Activated T-cell treated with anti-CD3 and anti-CD28 coated beads, Interleukin-2, amount 50 U/mL, for 24 hours (primary cell): Measurements from ENCODE around the gene CREG2.
A peak's percentile ranks its signal among the peaks of the same experiment; 100 is the strongest.
"Not testable (repeated sequence)": the region's sequence is repeated elsewhere in the genome, so short reads cannot be mapped to it uniquely, and the experiment has no call there.

Source experiments
- DNase-seq: peaks from one replicate; pipeline ENCODE4 v3.0.0-alpha.2; 2020
- H3K27ac Mint-ChIP-seq: 2 replicates; pipeline ENCODE4 v1.8.0; 2020; ENCODE audit warnings: mild to moderate bottlenecking, mixed read lengths
- H3K27me3 Mint-ChIP-seq: 2 replicates; pipeline ENCODE4 v1.8.0; 2020; ENCODE audit warnings: mixed read lengths
- H3K36me3 Mint-ChIP-seq: 2 replicates; pipeline ENCODE4 v1.8.0; 2020; ENCODE audit warnings: low read depth, mixed read lengths
- H3K4me1 Mint-ChIP-seq: 2 replicates; pipeline ENCODE4 v1.8.0; 2020; ENCODE audit warnings: low read depth, mixed read lengths
- H3K4me3 Mint-ChIP-seq: 2 replicates; pipeline ENCODE4 v1.8.0; 2020; ENCODE audit warnings: mild to moderate bottlenecking, moderate library complexity, mixed read lengths
- H3K9me3 Mint-ChIP-seq: 2 replicates; pipeline ENCODE4 v1.8.0; 2020; ENCODE audit warnings: mixed read lengths

The CREG2 gene

DNA sequence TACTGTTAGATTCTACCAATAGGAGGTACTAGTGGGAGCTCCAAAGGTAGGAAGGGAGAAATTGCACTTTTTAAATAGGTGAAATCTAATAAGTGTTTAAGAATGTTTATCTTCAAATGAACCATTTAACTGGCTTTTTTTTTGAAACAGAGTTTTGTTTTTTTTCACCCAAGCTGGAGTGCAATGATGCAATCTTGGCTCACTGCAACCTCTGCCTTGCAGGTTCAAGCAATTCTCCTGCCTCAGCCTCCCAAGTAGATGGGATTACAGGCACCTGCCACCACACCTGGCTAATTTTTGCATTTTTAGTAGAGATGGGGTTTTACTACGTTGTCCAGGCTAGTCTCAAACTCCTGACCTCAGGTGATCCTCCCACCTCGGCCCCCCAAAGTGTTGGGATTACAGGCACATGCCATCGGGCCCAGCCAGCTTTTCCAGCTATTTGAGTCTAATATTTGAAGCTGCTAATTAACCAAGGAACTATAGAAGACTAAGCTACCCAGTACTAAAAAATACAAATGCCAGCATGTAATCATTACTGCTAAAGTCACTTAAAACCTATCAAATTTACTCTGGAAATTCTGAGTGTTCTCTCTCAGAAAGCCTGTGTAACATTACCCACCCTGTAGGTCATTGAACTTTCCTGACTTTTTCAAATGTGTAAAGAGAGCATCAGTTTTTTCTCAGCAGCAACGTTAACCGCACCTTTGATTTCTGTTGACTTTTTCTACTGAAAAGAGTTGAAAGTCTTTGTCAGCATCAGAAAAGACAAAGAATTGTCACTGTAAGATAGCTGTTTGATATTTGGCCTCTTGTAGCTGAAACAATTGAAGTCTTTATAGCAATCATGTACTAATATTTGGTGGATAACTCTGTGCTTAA is 54.2 kb downstream of the CREG2 start:
- Mint-ChIP-seq H3K4me1 (peaks cover 22% of the 10 kb centered on the region), H3K27me3 (no peaks in the 10 kb centered on the region), H3K27ac (peak overlapping the region; percentile 3), H3K36me3 (no peaks in the 10 kb centered on the region), H3K4me3 (no peak overlapping the region), H3K9me3 (no peaks in the 10 kb centered on the region)
- DNase-seq: no peak

DNA sequence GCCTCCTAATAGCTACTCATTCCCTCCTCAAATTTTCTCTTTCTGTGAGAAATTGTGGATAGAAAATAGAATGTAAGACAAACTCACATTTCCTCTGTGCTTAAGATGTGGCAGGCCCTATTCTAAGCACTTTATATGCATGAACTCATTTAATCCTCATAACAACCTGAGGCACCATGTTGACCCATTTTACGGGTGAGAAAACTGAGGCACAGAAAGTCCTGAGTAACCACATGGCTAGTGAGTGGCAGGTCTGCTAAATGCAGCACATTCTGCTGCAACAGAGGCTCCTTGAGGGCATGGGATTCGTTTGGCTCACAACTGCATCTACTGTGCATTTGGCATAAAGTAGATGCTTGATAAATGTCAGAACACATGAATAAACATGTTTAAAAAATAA is 56.1 kb downstream of the CREG2 start:
- Mint-ChIP-seq H3K4me3 (no peak overlapping the region), H3K27ac (peak overlapping the region; percentile 85), H3K4me1 (peaks cover 22% of the 10 kb centered on the region), H3K36me3 (no peaks in the 10 kb centered on the region), H3K27me3 (no peaks in the 10 kb centered on the region), H3K9me3 (no peaks in the 10 kb centered on the region)
- no peak for DNase-seq

DNA sequence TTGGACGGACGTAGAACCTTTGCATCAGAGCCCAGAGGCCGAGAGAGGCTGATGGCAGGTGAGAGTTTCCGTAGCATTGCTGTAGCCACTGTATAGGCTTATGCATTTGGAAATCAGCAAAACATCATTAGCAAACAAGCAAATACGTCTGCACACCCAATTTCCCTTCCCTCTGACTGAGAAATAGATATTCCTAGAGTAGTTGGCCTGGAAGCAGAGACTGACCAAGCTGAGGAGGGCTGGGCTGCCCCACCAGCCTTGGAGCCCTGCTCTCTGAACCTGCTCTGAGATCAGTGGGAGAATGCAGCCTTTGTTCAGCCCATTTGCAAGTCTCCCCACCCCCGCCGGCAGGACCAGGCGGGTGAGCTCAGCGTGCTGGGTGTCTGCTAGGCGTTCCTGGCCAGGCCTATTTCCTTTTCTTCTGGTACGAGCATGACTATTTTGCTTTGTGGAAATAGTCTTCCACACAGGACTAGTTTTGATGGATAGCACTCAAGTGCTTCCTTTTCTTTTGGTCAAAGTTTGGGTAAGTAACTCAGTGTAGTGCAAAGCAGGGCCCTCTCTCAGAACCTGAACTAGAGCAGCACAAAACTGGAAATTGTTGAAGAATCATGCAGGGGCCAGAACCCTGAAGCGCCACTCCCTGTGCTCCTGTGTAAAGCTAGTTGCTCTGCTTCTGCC is 56.9 kb downstream of the CREG2 start:
- peak; percentile 64 for DNase-seq
- peak overlapping the region; percentile 31 for H3K4me3 Mint-ChIP-seq
- no peaks in the 10 kb centered on the region for H3K27me3 Mint-ChIP-seq
- peaks cover 22% of the 10 kb centered on the region for H3K4me1 Mint-ChIP-seq
- H3K36me3 Mint-ChIP-seq: no peaks in the 10 kb centered on the region
- peak overlapping the region; percentile 85 for H3K27ac Mint-ChIP-seq
- no peaks in the 10 kb centered on the region for H3K9me3 Mint-ChIP-seq

DNA sequence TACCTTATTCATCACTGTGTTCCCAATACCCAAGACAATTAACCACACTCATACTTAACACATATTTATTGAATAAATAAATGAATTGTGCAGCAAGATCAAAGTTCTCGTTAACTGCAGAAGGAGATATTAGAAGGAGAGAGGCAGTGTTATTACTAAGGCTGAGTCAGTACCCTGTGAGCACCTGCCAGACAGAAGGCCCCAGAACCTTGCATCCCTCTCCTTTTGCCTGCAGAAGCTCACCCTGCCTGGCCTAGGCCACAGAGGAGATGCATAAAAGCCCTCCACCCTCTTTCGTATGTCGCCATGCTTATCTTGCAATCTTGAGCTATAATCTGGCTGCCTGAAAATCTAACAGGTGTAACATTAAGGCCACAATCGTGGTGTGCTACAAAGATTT is 58.3 kb downstream of the CREG2 start:
- H3K4me3 Mint-ChIP-seq: no peak overlapping the region
- H3K4me1 Mint-ChIP-seq: peaks cover 22% of the 10 kb centered on the region
- H3K27me3 Mint-ChIP-seq: no peaks in the 10 kb centered on the region
- no peak overlapping the region for H3K27ac Mint-ChIP-seq
- no peak for DNase-seq
- no peaks in the 10 kb centered on the region for H3K36me3 Mint-ChIP-seq
- H3K9me3 Mint-ChIP-seq: no peaks in the 10 kb centered on the region

DNA sequence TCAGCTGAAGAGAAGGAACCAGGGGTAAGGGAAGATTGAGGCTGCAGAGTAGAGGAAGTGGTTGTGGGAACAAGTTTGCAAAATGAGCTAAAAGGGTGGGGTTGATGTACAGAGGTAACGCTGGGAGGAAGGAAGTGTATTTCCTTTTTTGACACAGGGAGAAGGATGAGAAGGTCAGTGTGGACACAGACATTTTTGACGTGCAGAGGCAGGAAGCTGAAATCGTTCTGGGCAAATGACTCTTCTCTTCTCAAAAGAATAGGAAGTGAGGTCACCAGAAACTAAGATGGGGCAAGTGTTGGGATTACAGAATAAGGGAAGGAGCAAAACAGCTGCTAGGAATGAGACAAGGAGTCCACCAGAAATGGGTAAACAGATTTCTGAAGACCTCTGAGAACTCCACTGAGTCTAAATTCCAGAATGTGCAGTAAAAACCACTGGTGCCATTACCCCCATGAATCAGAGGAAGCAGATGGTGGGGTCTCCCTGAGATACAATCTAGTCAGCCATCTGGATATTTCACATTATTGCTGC is 58.8 kb downstream of the CREG2 start:
- Mint-ChIP-seq H3K9me3 (no peaks in the 10 kb centered on the region), H3K4me3 (no peak overlapping the region)
- DNase-seq: no peak

DNA sequence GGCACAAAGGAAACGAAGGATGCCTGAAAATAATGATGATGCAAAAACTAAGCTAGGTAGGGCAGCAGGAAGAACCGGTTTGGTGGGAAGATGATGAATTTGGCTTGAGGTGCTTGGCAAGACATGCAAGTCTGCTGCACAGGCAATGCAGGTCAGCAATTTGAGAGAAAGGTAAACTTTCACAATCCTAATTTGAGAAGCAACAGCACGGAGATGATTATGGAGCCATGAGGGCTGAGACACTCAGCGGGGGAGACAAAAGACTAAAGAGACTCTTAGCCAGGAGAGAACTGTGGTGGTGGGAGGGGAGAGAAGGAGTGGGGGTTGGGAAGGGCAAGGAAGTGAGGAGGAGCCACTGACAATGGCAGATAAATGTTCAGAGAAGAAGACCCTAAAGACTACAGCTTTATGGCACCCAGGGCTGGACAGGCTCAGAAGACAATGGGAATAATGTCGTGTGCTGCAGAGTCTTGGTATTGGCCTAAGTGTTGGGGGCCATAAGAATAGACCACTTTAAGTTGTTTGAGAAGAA is 59.4 kb downstream of the CREG2 start:
- Mint-ChIP-seq H3K4me1 (peaks cover 12% of the 10 kb centered on the region), H3K9me3 (no peaks in the 10 kb centered on the region), H3K36me3 (no peaks in the 10 kb centered on the region), H3K27me3 (no peaks in the 10 kb centered on the region), H3K27ac (no peak overlapping the region), H3K4me3 (no peak overlapping the region)
- DNase-seq: no peak

More for the DNA sequence above, 58.8 kb downstream of the CREG2 start:
- Mint-ChIP-seq H3K36me3 (no peaks in the 10 kb centered on the region), H3K27me3 (no peaks in the 10 kb centered on the region), H3K4me1 (peaks cover 17% of the 10 kb centered on the region), H3K27ac (no peak overlapping the region)

DNA sequence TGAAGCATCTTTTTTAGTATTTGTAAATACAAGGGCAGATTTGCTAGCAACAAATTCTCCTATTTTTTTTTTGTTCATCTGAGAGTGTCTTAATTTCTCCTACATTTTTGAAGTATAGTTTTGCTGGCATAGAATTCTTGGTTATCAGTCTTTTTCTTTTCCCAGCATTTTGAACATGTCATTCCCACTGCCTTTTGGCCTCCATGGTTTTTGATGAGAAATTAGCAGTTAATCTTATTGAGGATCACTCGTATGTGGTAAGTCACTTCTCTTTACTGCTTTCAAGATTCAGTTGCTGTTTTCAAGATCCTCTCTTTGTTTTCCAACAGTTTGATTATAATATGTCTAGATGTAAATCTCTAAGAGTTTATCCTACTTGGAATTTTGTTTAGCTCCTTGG is 61.9 kb downstream of the CREG2 start:
- Mint-ChIP-seq H3K4me3 (no peak overlapping the region), H3K27ac (no peak overlapping the region), H3K4me1 (peaks cover 1% of the 10 kb centered on the region), H3K27me3 (no peaks in the 10 kb centered on the region), H3K36me3 (no peaks in the 10 kb centered on the region), H3K9me3 (no peaks in the 10 kb centered on the region)
- no peak for DNase-seq

DNA sequence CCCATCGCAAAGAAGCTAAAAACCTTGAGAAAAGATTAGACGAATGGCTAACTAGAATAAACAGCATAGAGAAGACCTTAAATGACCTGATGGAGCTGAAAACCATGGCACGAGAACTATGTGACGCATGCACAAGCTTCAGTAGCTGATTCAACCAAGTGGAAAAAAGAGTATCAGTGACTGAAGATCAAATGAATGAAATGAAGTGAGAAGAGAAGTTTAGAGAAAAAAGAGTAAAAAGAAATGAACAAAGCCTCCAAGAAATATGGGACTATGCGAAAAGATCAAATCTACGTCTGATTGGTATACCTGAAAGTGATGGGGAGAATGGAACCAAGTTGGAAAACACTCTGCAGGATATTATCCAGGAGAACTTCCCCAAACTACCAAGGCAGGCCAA is 70.7 kb downstream of the CREG2 start:
- H3K27ac Mint-ChIP-seq, H3K4me3 Mint-ChIP-seq, H3K36me3 Mint-ChIP-seq, DNase-seq, H3K9me3 Mint-ChIP-seq, H3K27me3 Mint-ChIP-seq: not testable (repeated sequence)
- peaks cover 26% of the 10 kb centered on the region for H3K4me1 Mint-ChIP-seq

DNA sequence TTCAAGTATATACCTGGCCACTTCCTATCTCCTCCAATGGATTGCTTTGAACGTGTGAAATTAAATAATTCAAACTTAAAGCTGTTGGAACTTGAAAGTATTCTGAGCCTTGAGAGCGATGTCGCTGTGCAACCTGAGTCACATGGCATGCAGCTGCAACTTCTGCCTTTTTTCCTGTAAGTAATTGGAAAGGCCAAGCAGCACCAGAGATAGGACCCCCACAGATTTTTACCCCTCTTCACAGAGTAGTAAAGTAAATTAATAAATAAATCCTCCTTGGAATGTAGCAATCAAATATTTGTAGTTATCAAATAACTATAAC is 75.6 kb downstream of the CREG2 start:
- Mint-ChIP-seq H3K27me3 (no peaks in the 10 kb centered on the region), H3K36me3 (peaks cover 11% of the 10 kb centered on the region), H3K27ac (no peak overlapping the region), H3K4me1 (peaks cover 64% of the 10 kb centered on the region), H3K4me3 (no peak overlapping the region), H3K9me3 (no peaks in the 10 kb centered on the region)
- no peak for DNase-seq

DNA sequence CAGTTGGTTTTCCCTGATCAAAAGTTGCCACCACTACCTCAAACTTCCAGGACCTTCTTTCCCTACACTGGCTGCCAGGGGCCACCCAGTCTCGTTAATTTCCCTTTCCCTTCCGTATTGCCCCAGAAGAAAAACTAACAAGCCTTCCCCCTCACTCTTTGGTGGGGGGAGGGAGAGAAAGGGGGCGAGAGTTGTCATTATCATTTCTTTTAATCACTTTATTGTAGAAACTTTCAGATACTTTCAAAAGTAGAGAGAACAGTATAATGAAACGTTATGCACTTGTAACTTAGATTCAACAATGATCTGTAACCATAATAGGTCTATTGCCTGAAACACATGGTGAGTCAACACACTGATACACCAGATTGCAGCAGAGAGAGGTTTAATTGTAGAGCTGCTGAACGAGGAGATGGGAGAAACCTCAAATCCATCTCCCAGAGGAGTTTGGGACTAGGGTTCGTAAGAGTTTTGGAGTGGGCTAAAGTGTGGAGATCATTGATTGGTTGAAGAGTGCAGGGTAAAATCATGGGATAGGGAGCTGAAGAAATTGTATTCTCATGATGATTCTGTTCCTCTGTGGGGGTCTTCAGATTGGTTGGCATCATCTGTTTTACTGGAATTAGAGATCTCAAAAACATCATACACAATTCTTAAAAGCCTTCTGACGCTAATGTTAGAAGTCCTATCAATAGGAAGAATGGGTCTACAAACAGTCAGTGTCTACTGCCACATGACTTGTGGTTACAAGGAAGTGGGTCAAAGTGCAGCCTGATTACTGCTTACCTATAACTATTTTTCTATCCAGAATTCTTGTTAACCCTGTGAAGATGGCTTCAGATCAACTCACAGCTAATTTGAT is 76.2 kb downstream of the CREG2 start:
- Mint-ChIP-seq H3K27me3 (no peaks in the 10 kb centered on the region), H3K4me3 (no peak overlapping the region), H3K36me3 (peaks cover 17% of the 10 kb centered on the region), H3K9me3 (no peaks in the 10 kb centered on the region), H3K27ac (peak overlapping the region; percentile 28), H3K4me1 (peaks cover 64% of the 10 kb centered on the region)
- DNase-seq: no peak

DNA sequence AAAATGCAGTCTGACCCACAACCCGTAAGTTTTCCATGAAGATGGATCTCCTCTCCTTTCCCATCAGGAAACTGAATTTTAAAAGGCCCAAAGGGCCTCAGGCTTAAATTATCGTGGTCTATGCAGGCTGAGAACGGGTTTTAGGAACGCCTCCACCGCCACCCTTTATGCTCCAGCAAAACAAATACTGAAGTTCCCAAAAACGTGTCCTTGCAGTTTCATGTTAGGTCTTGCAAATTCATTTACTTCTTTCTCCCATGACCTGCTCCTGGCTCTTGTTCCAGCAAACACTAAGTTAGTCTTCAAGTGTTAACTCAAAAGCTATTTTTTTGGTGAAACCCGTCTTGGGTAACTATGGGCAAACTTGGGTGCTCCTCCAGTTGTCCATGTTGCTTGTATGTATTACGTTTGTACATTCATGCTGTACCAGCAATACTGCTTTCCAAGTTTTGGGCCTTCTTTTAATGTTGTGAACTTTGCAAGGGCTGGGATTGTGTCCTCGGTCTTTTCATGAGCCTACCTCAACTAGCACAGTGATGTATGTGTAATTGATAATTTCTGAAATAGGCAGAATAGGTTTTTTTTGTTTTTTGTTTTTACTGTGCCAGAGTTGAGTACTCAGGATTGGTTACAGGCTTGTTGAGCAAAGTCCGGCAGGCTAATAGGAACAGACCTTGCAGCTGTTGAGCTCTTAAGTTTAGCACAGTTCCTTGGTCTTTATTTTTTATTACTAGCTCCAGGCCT is 77.0 kb downstream of the CREG2 start:
- Mint-ChIP-seq H3K36me3 (peaks cover 25% of the 10 kb centered on the region), H3K9me3 (no peaks in the 10 kb centered on the region), H3K4me1 (peaks cover 64% of the 10 kb centered on the region), H3K27me3 (no peaks in the 10 kb centered on the region), H3K27ac (peak overlapping the region; percentile 26), H3K4me3 (peak overlapping the region; percentile 5)
- no peak for DNase-seq

DNA sequence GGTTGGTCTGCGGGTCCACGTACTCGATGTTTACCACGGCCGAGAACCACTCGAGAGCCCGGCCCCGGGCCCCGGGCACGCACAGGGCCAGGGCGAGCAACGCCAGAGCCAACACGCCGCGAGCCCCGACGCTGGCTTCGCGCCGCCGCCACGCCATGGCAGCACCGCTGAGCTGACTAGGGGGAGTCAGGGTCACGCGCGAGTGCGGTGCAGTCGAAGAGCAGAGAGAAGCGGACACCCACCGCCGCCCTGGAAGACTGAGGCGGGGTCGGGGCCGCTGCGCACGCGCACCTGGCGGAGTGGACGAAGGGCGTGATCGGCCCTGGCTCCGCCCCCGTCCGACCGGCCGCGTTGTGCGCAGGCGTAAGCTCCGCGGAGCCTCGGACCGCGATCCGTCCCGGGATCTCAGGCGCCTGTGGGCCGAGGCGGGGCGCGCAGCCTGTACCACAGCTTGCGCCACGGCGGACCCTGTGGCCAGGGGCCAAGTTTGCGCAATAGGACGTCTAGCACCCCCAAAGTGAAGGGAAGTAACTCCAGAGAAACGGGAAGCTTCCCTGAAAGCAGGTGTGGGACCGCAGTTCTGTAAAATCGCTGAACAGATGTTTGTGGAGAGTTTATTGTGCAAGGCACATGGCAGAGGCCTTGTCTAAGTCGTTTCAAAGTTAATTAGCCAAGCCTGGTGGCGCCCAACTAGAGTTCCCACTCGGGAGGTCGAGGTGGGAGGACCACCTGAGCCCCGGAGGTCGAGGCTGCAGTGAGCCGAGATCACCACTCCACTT is 78.7 kb downstream of the CREG2 start, which contains the start of gene RNF149:
TSS of gene RNF149 (minus strand) at position 270 of the 779 bp plus-strand sequence. CDS start at position 157, 113 bp downstream.
- Mint-ChIP-seq H3K27me3 (no peaks in the 10 kb centered on the region), H3K4me1 (peaks cover 75% of the 10 kb centered on the region), H3K36me3 (peaks cover 37% of the 10 kb centered on the region), H3K9me3 (no peaks in the 10 kb centered on the region), H3K4me3 (peak within 1 kb of the TSS; percentile 91), H3K27ac (peak within 1 kb of the TSS; percentile 99)
- peak; percentile 95 for DNase-seq

DNA sequence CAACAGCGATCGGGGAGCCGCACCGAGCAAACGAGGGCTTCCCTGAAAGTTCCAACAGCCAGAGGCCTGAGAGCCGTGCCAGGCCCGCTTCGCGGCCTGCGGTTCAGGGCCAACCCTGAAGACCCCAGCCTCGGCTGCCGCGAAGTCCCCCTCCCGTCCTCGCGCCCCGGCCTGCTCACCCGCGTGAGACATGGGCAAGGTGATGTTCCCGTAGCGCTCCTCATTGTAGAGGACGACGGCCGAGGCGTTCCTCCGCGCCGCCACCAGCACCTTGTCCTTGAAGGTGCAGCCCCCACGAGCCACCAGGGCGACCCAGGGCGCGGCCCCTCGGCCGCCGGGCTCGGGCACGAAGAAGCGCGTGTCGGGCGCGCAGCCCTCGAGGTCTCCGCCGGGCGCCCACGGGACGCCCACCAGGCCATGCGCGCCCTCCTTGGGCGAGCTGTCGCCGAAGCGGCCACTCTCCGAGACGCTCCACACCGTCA is 79.3 kb downstream of the CREG2 start:
- Mint-ChIP-seq H3K36me3 (peaks cover 41% of the 10 kb centered on the region), H3K4me1 (peaks cover 78% of the 10 kb centered on the region), H3K9me3 (no peaks in the 10 kb centered on the region), H3K4me3 (peak overlapping the region; percentile 91), H3K27me3 (no peaks in the 10 kb centered on the region), H3K27ac (peak overlapping the region; percentile 99)
- DNase-seq: no peak
